ENCODE data around the gene DLG2.

Gene DLG2

DNA sequence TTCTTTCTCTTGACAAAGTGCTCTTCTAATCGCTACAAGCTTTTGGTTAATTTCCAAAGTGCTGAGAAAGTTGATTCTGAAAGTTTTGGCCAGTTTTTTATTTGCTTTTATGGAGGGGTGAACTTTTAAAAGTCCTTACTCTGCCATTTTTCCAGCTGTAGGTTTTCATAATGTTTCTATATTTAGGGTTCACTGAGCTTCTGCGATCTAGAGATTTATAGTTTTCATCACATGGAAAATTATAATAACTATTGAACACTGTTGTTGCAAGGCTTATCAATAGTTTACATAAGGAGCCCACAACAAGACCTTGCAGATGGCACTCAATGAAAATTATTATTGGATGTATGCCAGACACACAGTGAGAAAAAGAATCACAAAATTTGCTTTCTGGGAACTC lies 55.1 kb downstream of the DLG2 start:
- DNase-seq (ENCODE audit: low read depth in 2 of 3, low spot score in 1 of 3) = no peak

DNA sequence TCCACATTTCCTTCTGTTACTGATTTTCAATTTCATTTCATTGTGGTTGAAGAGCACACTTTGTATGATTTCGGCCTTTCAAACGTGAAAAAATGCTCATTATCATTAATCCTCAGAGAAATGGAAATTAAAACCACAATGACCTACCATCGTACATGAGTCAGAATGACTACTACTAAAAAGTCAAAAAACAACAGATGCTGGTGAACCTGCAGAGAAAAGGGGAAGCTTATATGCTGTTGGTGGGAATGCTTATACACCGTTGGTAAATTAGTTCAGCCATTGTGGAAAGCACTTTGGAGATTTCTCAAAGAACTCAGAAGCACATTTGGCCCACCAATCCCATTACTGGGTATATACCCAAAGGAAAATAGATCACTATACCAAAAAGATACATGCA lies 57.6 kb downstream of the DLG2 start:
- DNase-seq (ENCODE audit: low read depth in 2 of 3, low spot score in 1 of 3) = no peak

DNA sequence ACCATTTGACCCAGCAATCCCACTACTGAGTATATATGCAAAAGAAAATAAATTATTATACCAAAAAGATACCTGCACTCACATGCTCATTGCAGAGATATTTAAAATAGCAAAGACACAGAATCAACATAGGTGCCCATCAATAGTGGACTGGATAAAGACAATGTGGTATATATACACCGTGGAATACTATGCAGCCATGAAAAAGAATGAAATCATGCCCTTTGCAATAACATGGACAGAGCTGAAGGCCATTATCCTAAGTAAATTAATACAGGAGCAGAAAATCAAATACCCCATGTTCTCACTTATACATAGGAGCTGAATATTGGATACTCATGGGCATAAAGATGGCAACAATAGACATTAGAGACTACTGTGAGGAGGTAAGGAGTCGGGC lies 68.7 kb downstream of the DLG2 start:
- no peak for DNase-seq (ENCODE audit: low read depth in 2 of 3, low spot score in 1 of 3)

DNA sequence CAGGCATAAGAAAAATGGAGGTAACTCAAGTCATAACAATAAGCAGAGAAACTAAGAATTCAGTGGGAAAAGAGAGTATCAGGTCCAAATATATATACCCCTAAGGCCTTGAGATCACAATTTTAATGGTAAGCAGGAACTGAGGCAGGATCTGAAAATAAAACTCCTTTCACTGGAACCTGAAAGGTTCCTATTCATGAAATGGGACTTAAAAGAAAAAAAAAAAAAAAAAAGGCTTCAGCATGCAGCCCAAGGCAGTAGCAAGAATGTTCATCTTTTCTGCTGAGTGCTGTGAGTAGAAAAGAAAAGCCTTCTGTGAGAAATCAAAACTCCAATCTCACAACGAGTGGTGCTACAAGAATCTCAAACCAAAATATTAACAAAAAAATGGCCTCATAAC lies 75.3 kb downstream of the DLG2 start:
- DNase-seq (ENCODE audit: low read depth in 2 of 3, low spot score in 1 of 3) = no peak

DNA sequence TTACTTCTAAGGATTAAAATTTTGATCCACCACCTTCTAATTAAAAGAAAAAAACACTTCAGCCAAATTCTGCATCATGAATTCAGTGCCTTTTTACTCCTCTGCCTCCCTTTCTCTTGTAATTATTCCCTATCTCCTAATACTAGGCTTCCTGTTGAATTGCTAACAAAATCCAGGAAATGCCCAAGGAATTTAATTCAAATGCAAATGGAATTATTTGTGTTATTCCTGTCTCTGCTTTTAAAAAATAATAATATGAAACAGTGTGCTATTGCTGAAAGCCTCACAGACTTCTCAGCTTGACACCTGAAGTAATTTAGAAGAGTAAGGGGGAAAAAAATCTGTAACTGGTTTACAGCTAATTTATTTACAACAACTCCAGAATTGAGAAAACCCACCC lies 85.5 kb downstream of the DLG2 start:
- no peak for DNase-seq (ENCODE audit: low read depth in 2 of 3, low spot score in 1 of 3)

DNA sequence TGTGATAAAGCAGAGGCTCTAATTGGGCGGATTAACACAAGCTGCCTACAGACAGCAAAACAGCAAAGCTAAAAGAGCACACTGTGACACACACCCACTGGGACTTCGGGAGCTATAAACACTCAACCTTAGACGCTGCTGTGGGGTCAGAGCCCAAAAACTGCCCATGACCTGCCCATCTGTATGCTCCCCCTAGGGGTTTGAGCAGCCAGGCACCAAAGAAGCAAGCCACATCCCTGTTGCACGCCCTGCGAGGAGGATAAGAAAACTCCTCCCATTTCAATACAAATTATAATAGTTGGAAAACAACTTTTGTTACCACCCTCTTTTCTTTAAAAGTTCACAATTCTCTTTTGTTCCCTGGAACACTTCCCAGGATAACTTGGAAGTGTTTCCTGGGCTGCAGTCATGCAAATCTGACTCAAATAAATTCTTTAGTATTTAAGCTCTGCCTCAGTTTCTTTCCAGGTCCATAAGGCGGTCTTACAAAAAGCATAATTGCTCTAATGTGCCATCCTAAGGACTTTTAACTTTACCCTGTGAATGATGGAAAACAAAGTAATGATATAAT lies 86.4 kb downstream of the DLG2 start:
- DNase-seq (ENCODE audit: low read depth in 2 of 3, low spot score in 1 of 3) = no peak

DNA sequence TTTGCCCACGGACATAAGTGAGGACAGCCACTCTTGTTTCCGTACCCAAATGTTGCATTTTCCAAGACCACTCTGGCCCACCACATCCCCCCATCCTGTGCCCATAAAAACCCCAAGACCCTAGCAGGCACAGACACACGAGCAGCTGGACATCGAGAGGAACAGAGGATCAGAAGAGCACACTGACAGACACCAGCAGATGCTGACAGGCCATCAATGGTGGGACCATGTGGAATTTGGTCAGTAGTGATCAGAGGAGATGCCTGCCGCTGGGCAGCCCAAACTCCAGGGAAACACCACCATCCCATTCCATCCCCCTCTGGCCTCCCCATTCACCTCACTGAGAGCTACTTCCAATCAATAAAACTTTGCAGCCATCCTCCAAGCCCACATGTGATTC lies 87.0 kb downstream of the DLG2 start:
- DNase-seq (ENCODE audit: low read depth in 2 of 3, low spot score in 1 of 3) = no peak

DNA sequence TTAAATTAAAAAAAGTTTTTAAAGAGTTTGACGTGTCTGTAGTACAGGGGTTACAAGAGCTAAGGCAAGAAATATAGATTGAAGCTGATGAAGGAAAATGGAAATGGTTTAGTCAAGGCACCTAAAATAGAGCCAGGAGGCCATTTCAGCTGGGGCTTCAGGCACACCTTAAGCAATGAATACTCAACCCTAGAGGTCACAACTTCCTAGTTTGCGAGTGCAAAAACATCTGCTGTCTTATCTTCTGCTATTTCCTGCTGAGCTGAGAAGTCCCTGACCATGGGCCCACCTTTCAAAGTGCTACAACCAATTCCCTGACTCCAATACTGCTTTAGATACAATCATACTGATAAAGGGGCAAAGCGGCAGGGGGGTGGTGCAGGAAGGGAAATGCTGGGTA lies 87.4 kb downstream of the DLG2 start:
- no peak for DNase-seq (ENCODE audit: low read depth in 2 of 3, low spot score in 1 of 3)

DNA sequence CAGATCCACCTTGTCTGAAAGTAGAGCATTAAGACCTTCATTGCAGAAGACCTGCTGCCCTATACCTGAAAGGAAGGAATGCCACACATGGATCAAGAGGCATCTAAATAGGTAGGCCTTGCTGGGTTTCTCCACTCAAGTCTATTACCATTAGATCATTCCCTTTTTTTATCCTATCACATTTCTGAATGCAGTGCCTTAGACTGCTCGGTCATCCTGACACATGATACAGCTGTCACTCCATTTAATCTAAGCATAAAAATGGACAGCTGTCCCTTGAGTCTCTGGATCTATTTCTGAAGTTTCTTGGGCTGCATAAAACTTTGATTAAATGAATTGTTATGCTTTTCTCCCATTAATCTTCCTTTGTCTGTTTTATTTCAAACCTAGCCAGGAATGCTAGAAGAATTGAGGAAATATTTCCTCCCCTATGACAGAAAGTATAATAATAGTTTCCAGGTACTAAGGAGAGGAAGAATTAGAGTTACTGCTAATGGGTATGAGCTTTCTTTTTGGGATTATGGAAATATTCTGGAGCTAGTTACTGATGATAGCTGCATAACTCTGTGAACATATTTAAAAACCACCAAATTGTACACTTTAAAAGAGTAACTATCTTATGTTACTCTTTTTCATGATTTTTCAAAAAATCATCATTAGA lies 88.0 kb downstream of the DLG2 start:
- DNase-seq (ENCODE audit: low read depth in 2 of 3, low spot score in 1 of 3) = no peak

DNA sequence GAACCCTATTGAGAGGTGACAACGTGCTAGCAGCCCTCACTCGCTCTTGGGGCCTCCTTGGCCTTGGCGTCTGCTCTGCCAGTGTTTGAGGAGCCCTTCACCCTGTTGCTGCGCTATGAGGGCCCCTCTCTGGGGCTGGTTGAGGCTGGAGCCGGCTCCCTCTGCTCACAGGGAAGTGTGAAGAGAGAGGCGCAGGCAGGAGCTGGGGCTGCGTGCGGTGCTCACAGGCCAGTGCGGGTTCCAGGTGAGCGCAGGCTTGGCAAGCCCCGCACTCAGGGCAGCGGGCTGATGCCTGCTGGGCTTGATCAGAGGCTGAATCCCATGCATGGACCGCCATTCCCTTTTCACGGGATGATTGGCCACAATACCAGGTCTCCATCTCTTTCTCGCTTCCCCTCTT lies 90.7 kb downstream of the DLG2 start:
- DNase-seq (ENCODE audit: low read depth in 2 of 3, low spot score in 1 of 3) = no peak

DNA sequence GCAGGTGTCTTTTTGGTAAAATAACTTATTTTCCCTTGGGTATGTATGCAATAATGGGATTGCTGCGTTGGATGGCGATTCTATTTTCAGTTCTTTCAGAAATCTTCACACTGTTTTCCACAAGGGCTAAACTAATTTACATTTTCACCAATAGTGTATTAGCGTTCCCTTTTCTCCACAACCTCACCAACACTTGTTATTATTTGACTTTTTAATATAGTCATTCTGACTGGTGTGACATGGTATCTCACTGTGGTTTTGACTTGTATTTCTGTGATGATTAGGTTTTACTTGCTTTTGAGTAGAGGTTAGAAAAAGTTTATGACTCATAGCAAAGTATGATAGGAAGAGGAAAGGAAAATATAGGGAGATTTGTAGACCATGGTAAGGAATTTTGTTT lies 92.3 kb downstream of the DLG2 start:
- no peak for DNase-seq (ENCODE audit: low read depth in 2 of 3, low spot score in 1 of 3)

DNA sequence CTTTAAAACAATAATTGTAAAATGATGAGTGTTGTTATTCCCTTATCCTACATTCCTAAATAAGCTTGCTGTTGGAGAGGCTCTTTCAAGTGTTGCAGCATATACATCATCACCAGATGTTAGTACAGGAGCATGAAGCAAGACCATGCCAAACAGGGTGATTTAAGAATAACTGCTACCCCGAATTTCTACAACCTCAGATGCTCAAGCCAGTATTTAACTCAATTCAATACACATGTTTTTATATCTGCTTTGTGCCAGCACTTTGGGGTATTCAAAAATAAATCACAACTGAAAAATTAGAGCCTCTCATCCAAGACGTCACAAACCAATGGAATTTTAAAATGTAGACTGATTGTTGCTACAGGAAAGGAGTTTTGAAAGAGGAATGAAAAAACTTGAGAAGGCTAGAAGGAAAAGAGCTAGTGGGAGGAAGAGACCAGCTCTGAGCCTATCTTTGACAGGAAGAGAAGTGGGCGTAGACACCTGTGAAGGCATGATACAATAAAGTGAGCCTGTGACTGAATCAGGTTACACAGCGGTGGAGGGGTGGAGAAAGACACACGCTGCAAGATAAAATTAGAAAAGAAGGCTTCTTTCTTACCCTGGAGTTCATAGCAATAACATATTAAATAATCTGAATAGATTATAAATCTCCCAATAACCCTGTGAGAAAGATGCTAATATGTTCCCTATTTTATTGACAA lies 95.8 kb downstream of the DLG2 start:
- no peak for DNase-seq (ENCODE audit: low read depth in 2 of 3, low spot score in 1 of 3)

DNA sequence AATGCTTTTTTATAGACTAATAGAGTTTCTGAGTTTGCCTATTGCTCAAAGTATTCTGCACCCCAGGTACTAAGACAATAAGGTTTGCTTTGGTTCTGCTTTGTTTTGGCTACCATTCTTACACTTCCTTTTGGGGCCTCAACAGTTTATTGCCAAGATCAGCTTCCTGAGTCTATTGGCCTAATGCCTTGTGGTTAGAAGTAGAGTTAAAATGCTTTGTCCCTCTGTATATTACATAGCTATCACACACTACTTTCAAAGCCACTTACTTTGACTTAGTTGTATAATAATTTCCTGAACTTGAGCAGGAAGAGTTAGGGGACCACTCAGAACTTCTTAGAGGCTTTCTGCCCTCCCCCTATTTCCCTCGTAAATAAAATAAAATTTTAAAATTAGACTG lies 96.5 kb downstream of the DLG2 start:
- DNase-seq (ENCODE audit: low read depth in 2 of 3, low spot score in 1 of 3) = no peak

DNA sequence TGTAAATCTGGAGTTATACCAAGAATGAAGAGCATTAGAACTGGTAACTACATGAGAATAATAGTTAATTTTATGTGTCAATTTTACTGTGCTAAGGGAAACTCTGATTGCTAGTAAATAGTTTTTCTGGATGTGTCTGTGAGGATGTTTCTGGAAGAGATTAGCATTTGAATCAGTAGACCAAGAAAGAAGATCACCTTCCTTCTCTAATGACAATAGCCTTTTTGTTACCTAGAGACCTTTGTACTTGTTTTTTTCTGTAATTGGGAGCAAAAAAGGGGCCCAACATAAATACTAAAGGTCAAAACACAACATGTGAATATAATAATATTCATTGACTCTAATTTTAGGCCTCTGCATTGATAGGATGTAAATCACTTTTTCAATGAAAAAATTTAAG lies 100.6 kb downstream of the DLG2 start:
- no peak for DNase-seq (ENCODE audit: low read depth in 2 of 3, low spot score in 1 of 3)

DNA sequence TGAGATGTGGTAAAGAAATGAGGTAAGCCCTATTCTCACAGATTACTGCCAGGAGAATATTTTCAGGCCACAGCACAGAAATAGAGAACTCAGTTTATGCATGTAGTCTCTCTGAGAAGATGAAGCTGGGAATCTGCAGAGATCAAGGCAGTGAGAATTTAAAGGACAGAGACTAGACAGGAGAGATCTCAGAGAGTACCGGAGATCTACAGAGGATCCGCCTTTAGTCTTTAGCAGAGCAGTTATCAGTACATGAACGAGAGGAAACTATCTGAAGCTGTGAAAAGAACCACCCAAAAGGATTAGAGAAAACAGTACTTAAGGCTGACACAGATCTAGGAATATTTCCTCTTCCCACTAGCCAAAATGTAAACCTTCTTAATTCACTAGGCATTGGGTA lies 101.5 kb downstream of the DLG2 start:
- no peak for DNase-seq (ENCODE audit: low read depth in 2 of 3, low spot score in 1 of 3)

DNA sequence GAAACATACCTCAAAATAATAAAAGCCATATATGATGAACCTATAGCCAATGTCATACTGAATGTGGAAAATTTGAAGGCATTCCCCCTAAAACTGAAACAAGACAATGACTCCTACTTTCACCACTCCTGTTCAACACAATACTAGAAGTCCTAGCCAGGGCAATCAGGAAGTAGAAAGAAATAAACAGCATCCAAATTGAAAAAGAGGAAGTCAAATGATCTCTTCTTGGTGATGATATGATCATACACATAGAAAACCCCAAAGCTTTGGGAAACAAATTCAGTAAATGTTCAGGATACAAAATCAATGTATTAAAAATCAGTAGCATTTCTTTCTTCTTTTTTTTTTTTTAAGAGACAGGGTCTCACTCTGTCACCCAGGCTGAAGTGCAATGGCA lies 109.9 kb downstream of the DLG2 start:
- DNase-seq (ENCODE audit: low read depth in 2 of 3, low spot score in 1 of 3) = no peak

DNA sequence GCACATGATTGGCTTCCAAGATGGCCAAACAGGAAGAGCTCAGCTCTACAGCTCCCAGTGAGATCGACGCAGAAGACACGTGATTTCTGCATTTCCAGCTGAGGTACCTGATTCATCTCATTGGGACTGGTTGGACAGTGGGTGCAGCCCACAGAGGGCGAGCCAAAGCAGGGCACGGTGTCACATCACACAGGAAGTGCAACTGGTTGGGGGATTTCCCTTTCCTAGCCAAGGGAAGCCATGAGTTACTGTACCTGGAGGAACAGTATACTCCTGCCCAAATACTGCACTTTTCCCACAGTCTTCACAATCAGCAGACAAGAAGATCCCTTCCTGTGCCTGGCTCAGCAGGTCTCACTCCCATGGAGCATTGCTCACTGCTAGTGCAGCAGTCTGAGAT lies 131.2 kb downstream of the DLG2 start:
- DNase-seq (ENCODE audit: low read depth in 2 of 3, low spot score in 1 of 3) = no peak

DNA sequence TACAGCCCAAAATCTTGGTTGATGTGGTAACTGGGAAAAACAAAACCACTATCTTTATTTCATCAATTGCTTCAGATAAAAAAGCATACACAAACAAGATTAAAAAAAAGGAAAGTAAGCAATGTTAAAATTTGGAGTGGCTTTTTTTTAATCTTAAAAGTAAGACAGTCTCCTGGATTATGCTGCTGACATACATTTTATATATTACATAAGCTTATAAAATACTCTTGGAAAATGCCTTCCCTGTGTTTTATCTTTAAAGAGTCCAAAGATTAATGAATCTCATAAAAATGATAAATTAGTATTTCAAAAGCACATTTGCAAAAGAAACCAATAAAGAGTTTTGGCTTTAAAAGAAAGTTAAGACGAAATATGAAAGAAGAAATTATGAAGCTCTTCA lies 132.7 kb downstream of the DLG2 start:
- DNase-seq (ENCODE audit: low read depth in 2 of 3, low spot score in 1 of 3) = no peak

DNA sequence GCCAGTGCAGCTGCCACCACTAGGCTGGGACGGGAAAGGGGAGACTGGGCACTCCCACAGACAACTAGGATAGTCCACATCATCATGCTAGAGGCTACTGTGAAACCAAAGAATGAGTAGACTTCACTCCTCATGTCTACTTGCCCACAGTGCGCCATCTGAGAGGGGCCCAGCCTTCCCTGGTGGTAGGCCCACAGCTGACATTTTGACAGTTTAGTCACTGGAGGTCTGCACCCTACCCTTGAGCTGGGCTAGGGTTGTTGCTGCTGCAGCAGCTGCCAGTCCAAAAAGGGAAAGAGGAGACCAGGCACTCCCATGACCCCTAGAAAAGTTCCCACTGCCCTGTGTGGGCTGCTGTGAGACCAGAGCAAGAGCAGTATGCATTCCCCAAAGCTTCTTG lies 141.2 kb downstream of the DLG2 start:
- no peak for DNase-seq (ENCODE audit: low read depth in 2 of 3, low spot score in 1 of 3)

DNA sequence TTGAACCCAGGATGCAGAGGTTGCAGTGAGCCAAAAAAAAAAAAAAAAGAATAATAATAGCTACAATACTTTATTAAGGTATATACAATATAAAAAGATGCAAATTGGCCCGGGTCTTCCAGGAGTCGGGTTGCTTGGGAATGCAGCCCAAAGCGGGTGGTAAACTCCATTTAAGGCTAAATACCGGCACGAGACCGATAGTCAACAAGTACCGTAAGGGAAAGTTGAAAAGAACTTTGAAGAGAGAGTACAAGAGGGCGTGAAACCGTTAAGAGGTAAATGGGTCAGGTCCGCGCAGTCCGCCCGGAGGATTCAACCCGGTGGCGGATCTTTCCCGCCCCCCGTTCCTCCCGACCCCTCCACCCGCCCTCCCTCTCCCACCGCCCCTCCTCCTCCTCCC lies 143.3 kb downstream of the DLG2 start:
- DNase-seq (ENCODE audit: low read depth in 2 of 3, low spot score in 1 of 3) = no peak

DNA sequence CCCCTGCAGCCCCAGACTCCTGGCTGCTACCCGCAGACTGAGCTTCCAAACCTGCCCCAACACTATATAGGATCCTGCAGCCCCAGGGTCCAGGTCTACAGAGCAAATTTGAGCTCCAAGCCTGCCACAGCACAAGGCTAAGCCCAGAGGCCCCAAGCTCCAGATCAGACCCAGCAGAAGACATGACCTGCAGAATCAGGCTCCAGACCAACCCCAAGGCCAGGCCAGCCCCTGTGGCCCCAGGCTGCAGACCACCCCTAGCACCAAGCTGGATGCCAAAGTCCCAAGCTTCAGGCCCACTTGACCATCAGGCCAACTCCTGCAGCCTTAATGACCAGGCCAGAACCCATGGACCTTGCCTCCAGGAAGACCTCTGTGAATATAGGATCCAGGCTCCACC lies 145.3 kb downstream of the DLG2 start:
- no peak for DNase-seq (ENCODE audit: low read depth in 2 of 3, low spot score in 1 of 3)

DNA sequence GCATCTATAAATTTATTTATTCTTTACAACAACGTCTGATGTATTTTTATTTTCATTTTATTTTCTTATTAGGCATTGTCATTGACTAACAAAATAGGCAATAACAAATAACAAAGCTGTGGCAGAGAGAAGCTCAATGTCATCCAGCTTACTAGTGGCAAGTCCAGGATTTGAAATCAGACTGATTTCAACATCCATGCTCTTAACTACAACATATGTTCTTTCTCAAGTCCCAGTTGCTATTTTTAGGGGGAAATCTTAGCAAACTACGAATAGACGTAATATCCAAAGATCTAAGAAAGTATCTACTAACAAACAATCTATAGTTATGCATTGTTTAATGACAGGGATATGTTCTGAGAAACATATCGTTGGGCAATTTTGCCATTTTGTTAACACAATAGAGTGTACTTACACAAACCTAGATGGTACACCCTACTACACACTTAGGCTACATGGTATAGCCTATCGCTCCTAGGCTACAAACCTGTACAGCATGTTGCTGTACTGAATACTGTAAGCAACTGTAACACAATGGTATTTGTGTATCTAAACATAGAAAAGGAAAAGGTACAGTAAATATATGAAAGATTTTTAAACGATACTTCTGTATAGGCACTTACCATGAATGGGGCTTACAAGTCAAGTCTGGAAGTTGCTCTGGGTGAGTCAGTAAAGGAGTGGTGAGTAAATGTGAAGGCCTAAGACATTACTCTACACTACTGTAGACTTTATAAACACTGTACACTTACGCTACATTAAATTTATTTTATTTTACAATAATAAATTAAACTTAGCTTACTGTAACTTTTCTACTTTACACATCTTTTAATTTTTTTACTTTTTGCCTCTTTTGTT lies 151.3 kb downstream of the DLG2 start:
- no peak for DNase-seq (ENCODE audit: low read depth in 2 of 3, low spot score in 1 of 3)

Measured in stimulated activated CD4-positive, alpha-beta T cell treated with anti-CD3 and anti-CD28 coated beads, Interleukin-12 subunit alpha, Interleukin-12 subunit beta, amount 100 ng/mL, for 48 hours (primary cell).